Thoracic aorta (tissue), 2 donors: Measurements from ENCODE around the gene NDOR1. TPM values are rescaled to one million over a fixed set of nuclear protein-coding genes. Genes with fewer than 3 reads are reported as not detected.

Source experiments
- ATAC-seq: fragments of 150-250 bp; one replicate; pipeline ENCODE4 v1.8.0; 2017; ENCODE audit warnings: low read depth; ENCODE audit not compliant: insufficient number of reproducible peaks, low FRiP score
- DNase-seq: peaks from one replicate; pipeline ENCODE4 v3.0.0-alpha.2; 2020; ENCODE audit warnings: low spot score
- H3K27ac ChIP-seq, 2 donors: fragments of 200-600 bp; sonication (generic); 1 replicate in 1 of 2; 2 replicates in 1 of 2; pipeline ENCODE4 v1.5.1; 2016; ENCODE audit warnings: mild to moderate bottlenecking in 2 of 2, moderate library complexity in 2 of 2
- H3K27me3 ChIP-seq: fragments of 200-600 bp; sonication (generic); replicated peaks from 2 replicates; pipeline ENCODE4 v1.6.0; 2016; ENCODE audit warnings: mild to moderate bottlenecking; ENCODE audit not compliant: insufficient read depth
- H3K36me3 ChIP-seq: fragments of 200-600 bp; sonication (generic); one replicate; pipeline ENCODE4 v1.5.1; 2016
- H3K4me1 ChIP-seq, 2 donors: fragments of 200-600 bp; sonication (generic); 1 replicate in 1 of 2; 2 replicates in 1 of 2; pipeline versions ENCODE4 v1.5.1 to v1.6.0; 2016; ENCODE audit warnings: low read depth in 2 of 2, mild to moderate bottlenecking in 1 of 2; ENCODE audit not compliant: control insufficient read depth in 1 of 2
- H3K4me3 ChIP-seq: fragments of 200-600 bp; sonication (generic); 2 replicates; pipeline ENCODE4 v1.5.1; 2016; ENCODE audit warnings: mild to moderate bottlenecking
- H3K9me3 ChIP-seq: fragments of 200-600 bp; sonication (generic); 2 replicates; pipeline ENCODE4 v1.5.1; 2016
- total RNA-seq, 2 donors: library from RNA; depleted of rRNA; stranded (reverse); fragments of >200 nt; gene quantifications; one replicate each; pipeline versions ENCODE4 v1.1.0 to v1.2.3, GENCODE V29; 2016
- TF ChIP-seq, protein P1 (sequence below): fragments of 200-600 bp; sonication (generic); IDR thresholded peaks from one replicate; pipeline ENCODE4 v1.5.1; 2019; ENCODE audit warnings: antibody characterized with exemption

The NDOR1 gene
- total RNA-seq, 2 donors from 2014 or later = 13.3 to 17.7 TPM

GRCh38 chr9:137217276-137218211, 12.0 kb downstream of the NDOR1 start:
- DNase-seq = no peak
- TF ChIP-seq, protein P1, sequence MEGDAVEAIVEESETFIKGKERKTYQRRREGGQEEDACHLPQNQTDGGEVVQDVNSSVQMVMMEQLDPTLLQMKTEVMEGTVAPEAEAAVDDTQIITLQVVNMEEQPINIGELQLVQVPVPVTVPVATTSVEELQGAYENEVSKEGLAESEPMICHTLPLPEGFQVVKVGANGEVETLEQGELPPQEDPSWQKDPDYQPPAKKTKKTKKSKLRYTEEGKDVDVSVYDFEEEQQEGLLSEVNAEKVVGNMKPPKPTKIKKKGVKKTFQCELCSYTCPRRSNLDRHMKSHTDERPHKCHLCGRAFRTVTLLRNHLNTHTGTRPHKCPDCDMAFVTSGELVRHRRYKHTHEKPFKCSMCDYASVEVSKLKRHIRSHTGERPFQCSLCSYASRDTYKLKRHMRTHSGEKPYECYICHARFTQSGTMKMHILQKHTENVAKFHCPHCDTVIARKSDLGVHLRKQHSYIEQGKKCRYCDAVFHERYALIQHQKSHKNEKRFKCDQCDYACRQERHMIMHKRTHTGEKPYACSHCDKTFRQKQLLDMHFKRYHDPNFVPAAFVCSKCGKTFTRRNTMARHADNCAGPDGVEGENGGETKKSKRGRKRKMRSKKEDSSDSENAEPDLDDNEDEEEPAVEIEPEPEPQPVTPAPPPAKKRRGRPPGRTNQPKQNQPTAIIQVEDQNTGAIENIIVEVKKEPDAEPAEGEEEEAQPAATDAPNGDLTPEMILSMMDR = no peak
- Histone ChIP-seq H3K36me3 (no peaks in the 10 kb centered on the region), H3K4me1 (peaks cover 3 to 7% of the 10 kb centered on the region in 2 donors), H3K9me3 (no peaks in the 10 kb centered on the region), H3K4me3 (no peak overlapping the region), H3K27me3 (no peaks in the 10 kb centered on the region), H3K27ac (no peak overlapping the region)
- ATAC-seq = no peak

DNA sequence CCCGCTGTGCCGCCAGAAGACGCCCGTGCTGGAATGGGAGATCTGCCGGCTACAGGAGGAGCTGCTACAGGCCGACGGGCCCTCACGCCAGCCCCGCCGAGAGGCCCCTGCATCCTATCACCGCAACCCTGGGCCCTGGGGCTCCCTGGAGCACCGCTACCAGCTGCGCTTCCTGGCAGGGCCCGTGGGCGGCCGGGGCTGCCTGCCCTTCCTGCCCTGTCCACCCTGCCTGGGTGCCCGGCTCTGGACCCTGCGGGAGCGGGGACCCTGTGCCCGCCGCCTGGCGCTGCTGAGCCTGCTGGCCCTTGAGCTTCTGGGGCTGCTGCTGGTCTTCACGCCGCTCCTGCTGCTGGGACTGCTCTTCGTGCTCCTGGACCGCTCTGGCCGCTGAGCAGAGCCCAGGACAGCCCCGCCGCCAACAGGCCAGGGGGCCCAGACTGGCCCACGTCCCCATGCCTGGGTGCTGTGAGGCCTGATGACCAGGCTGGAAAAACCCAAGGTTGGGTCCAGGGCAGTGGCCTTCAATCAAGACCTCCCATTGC, 12.8 kb downstream of the NDOR1 start:
- H3K36me3 ChIP-seq = no peaks in the 10 kb centered on the region
- no peaks in the 10 kb centered on the region for H3K27me3 ChIP-seq
- H3K4me3 ChIP-seq = no peak overlapping the region
- no peak for DNase-seq
- peaks cover 7 to 13% of the 10 kb centered on the region in 2 donors for H3K4me1 ChIP-seq
- no peaks in the 10 kb centered on the region for H3K9me3 ChIP-seq
- no peak for ATAC-seq
- TF ChIP-seq, protein P1 = no peak
- no peak overlapping the region for H3K27ac ChIP-seq

GRCh38 chr9:137218754-137219271, 13.3 kb downstream of the NDOR1 start:
- Histone ChIP-seq H3K4me3 (no peak overlapping the region), H3K9me3 (no peaks in the 10 kb centered on the region), H3K36me3 (no peaks in the 10 kb centered on the region), H3K4me1 (peaks cover 7 to 14% of the 10 kb centered on the region in 2 donors), H3K27ac (no peak overlapping the region), H3K27me3 (no peaks in the 10 kb centered on the region)
- DNase-seq (no peak), ATAC-seq (no peak)
- TF ChIP-seq, protein P1 = no peak

DNA sequence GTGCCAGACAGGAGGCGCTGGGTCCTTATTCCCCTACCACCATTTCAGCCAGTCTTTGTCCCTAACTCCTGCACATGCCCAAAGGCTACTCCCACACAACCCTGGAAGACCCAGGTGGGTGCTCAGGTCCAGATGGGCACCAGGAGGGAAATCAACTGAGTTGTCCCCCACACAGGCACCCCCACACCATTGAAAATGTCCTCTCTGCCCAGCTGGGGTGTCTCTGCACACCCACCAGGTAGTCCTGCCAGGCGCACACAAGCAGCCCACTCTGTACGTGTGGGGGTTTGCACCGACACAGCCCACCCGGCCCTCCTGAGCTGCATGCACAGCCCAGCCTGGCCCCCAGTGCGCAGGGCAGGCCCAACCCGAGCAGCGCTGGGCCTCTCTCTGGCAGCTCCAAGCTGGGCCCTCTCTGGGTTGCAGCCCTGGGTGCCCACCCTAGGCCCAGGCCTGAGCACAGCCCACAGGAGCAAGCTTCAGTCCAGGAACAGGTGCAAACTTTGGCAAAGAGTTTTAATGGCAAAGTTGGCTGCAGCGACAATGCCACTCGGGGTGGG, 14.3 kb downstream of the NDOR1 start:
- H3K4me3 ChIP-seq = no peak overlapping the region
- ATAC-seq (no peak), DNase-seq (no peak)
- peaks cover 7 to 19% of the 10 kb centered on the region in 2 donors for H3K4me1 ChIP-seq
- no peaks in the 10 kb centered on the region for H3K27me3 ChIP-seq
- H3K9me3 ChIP-seq = no peaks in the 10 kb centered on the region
- no peaks in the 10 kb centered on the region for H3K36me3 ChIP-seq
- TF ChIP-seq, protein P1 = no peak
- no peak overlapping the region for H3K27ac ChIP-seq
